IMR-90 (cell line): ENCODE results near the gene TRAPPC12. TPM values are rescaled to one million over a fixed set of nuclear protein-coding genes. Genes with fewer than 3 reads are reported as not detected.

Source experiments
- ATAC-seq: fragments of 200-7000 bp; cut with Tn5 transposase; 2 replicates; pipeline ENCODE4 v1.9.1; 2020; ENCODE audit warnings: low read depth, mild to moderate bottlenecking, moderate library complexity
- BruUV-seq: library from RNA; stranded (reverse); fragments of 400-500 nt; replicated peaks from 2 replicates; lab custom pipeline; 2021; lab: Mats Ljungman, UMichigan
- CTCF ChIA-PET: fragments of 300-600 bp; formaldehyde crosslinking; extraction: SDS; loops from one replicate; lab custom pipeline; 2021; ENCODE audit warnings: antibody characterized with exemption; lab: Yijun Ruan, JAX
- POLR2A ChIA-PET: fragments of 300-600 bp; sonication (Branson Sonifier 250); formaldehyde crosslinking; loops from one replicate; lab custom pipeline; 2022; ENCODE audit warnings: antibody characterized with exemption; ENCODE audit not compliant: unreplicated experiment; lab: Charles Lee
- DNase-seq: peaks from one replicate; pipeline ENCODE4 v3.0.0; 2013
- H2AFZ ChIP-seq: replicated peaks from 2 replicates; pipeline ENCODE3; 2013; ENCODE audit warnings: low read length, mild to moderate bottlenecking; ENCODE audit not compliant: poor library complexity
- H2AK5ac ChIP-seq: 2 replicates; pipeline ENCODE4 v1.6.1; 2013; ENCODE audit warnings: low read depth, low read length, inconsistent platforms
- H2AK9ac ChIP-seq: replicated peaks from 2 replicates; pipeline ENCODE3; 2013; ENCODE audit warnings: mild to moderate bottlenecking, low read depth, low read length, moderate library complexity; ENCODE audit not compliant: poor library complexity
- H2BK120ac ChIP-seq: 2 replicates; pipeline ENCODE4 v1.6.1; 2013; ENCODE audit warnings: low read depth, low read length, inconsistent platforms
- H2BK15ac ChIP-seq: 3 replicates; pipeline ENCODE4 v1.6.1; 2013; ENCODE audit warnings: low read depth, low read length, inconsistent platforms
- H2BK20ac ChIP-seq: 2 replicates; pipeline ENCODE4 v1.6.1; 2013; ENCODE audit warnings: low read depth, mild to moderate bottlenecking, inconsistent platforms, low read length, moderate library complexity
- H2BK5ac ChIP-seq: 2 replicates; pipeline ENCODE4 v1.6.1; 2013; ENCODE audit warnings: mild to moderate bottlenecking, low read depth, low read length, inconsistent platforms; ENCODE audit not compliant: poor library complexity, severe bottlenecking
- H3K14ac ChIP-seq: replicated peaks from 2 replicates; pipeline ENCODE4 v1.6.1; 2013; ENCODE audit warnings: low read depth, low read length, inconsistent platforms
- H3K18ac ChIP-seq: 2 replicates; pipeline ENCODE4 v1.6.1; 2013; ENCODE audit warnings: low read depth, low read length, control low read depth
- H3K23ac ChIP-seq: 2 replicates; pipeline ENCODE4 v1.6.1; 2013; ENCODE audit warnings: low read depth, low read length, inconsistent platforms
- H3K27ac ChIP-seq: 2 replicates; pipeline ENCODE4 v1.5.1; 2013; ENCODE audit warnings: mild to moderate bottlenecking, control low read depth, low read length; ENCODE audit not compliant: insufficient read depth
- H3K27me3 ChIP-seq: 2 replicates; pipeline ENCODE4 v1.6.1; 2013; ENCODE audit warnings: low read length; ENCODE audit not compliant: control insufficient read depth, insufficient read depth
- H3K36me3 ChIP-seq: 2 replicates; pipeline ENCODE4 v1.6.1; 2013; ENCODE audit warnings: low read length, mixed read lengths; ENCODE audit not compliant: control insufficient read depth, insufficient read depth
- H3K4ac ChIP-seq: 2 replicates; pipeline ENCODE4 v1.6.1; 2013; ENCODE audit warnings: low read depth, low read length, inconsistent platforms
- H3K4me1 ChIP-seq: 2 replicates; pipeline ENCODE4 v1.6.1; 2013; ENCODE audit warnings: low read length, mixed read lengths; ENCODE audit not compliant: control insufficient read depth, insufficient read depth
- H3K4me2 ChIP-seq: 2 replicates; pipeline ENCODE4 v1.6.1; 2013; ENCODE audit warnings: low read depth, mild to moderate bottlenecking, control low read depth, low read length, moderate library complexity
- H3K4me3 ChIP-seq: 2 replicates; pipeline ENCODE4 v1.5.1; 2013; ENCODE audit warnings: low read depth, mild to moderate bottlenecking, control low read depth, low read length, moderate library complexity; ENCODE audit not compliant: insufficient read depth
- H3K56ac ChIP-seq: 2 replicates; pipeline ENCODE4 v1.6.1; 2013; ENCODE audit warnings: low read length, inconsistent platforms; ENCODE audit not compliant: insufficient read depth; ENCODE audit errors: extremely low read depth
- H3K79me1 ChIP-seq, 2 experiments: 2 replicates each; pipeline ENCODE4 v1.6.1; 2013; ENCODE audit warnings: low read length in 2 of 2, inconsistent platforms in 1 of 2, low read depth in 1 of 2
- H3K9ac ChIP-seq: 2 replicates; pipeline ENCODE4 v1.6.1; 2013; ENCODE audit warnings: low read depth, low read length, control low read depth
- H3K9me1 ChIP-seq: 2 replicates; pipeline ENCODE4 v1.6.1; 2013; ENCODE audit warnings: low read length, inconsistent platforms; ENCODE audit not compliant: insufficient read depth
- H3K9me3 ChIP-seq: 2 replicates; pipeline ENCODE4 v1.6.1; 2013; ENCODE audit warnings: low read length; ENCODE audit not compliant: control insufficient read depth, insufficient read depth
- H4K20me1 ChIP-seq: 2 replicates; pipeline ENCODE4 v1.6.1; 2013; ENCODE audit warnings: low read length, inconsistent platforms; ENCODE audit not compliant: insufficient read depth
- H4K5ac ChIP-seq: 2 replicates; pipeline ENCODE4 v1.6.1; 2013; ENCODE audit warnings: mild to moderate bottlenecking, low read depth, low read length, control low read depth
- H4K8ac ChIP-seq, 2 experiments: 2 replicates each; pipeline ENCODE4 v1.6.1; 2013; ENCODE audit warnings: low read depth in 2 of 2, low read length in 2 of 2, control low read depth in 1 of 2, inconsistent platforms in 1 of 2
- H4K91ac ChIP-seq: 2 replicates; pipeline ENCODE4 v1.6.1; 2013; ENCODE audit warnings: low read depth, low read length, inconsistent platforms; ENCODE audit not compliant: insufficient read depth
- MAZ ChIP-seq: IDR thresholded peaks from 2 replicates; pipeline ENCODE4 v1.6.1; 2012; ENCODE audit warnings: low read depth, mild to moderate bottlenecking, low read length, improper control_type of control experiment, moderate library complexity, borderline replicate concordance
- RFX5 ChIP-seq: IDR thresholded peaks from 2 replicates; pipeline ENCODE4 v1.8.0; 2012; ENCODE audit warnings: low read depth, mild to moderate bottlenecking, low read length, moderate library complexity
- whole genome bisulfite sequencing, 2 experiments: methylation state at CpG; one replicate each; pipeline versions ENCODE4 v1.1.5 to v1.1.7; 2013; ENCODE audit warnings: missing lambda C conversion rate in 2 of 2; ENCODE audit not compliant: insufficient read length in 1 of 2; ENCODE audit errors: extremely low coverage in 2 of 2; 5-methylcytosine and 5-hydroxymethylcytosine counted together
- dilution Hi-C: fragments of 300-500 bp; cut with HindIII; formaldehyde crosslinking; loops from one replicate; pipeline ENCODE4 v1.14.3; 2018; ENCODE audit warnings: low sequenced_read_pairs; ENCODE audit not compliant: unreplicated experiment
- in situ Hi-C: fragments of 300-500 bp; cut with MboI; formaldehyde crosslinking; loops from 3 replicates; pipeline ENCODE4 v1.14.3; 2019; ENCODE audit warnings: low sequenced_read_pairs, inconsistent platforms, mixed read lengths
- intact Hi-C: fragments of 100-400 bp; cut with micrococcal nuclease; formaldehyde crosslinking; loops from 2 replicates; pipeline ENCODE4 v1.10.0; 2022
- polyA plus RNA-seq, 3 experiments: library from polyadenylated mRNA; depleted of rRNA; stranded (reverse); fragments of >200 nt; gene quantifications; 2 replicates each; pipeline ENCODE4 v1.2.3, GENCODE V29; 2012; ENCODE audit warnings: low replicate concordance in 1 of 3
- total RNA-seq: library from RNA; depleted of rRNA; stranded (reverse); fragments of >200 nt; gene quantifications from 2 replicates; pipeline ENCODE4 v1.2.3, GENCODE V29; 2012

TRAPPC12 gene
- total and polyA plus RNA-seq, 2 of the 4 experiments (the other 2 are of a cell fraction), result 25.8 to 69.9 TPM

GRCh38 chr2:3345621-3346020, 33.9 kb upstream of the TRAPPC12 start:
- no peak overlapping the region for H2BK20ac ChIP-seq
- H2BK120ac ChIP-seq, result no peak overlapping the region
- DNase-seq, result no peak
- no peak overlapping the region for H4K5ac ChIP-seq
- no peak overlapping the region for H3K14ac ChIP-seq
- peaks cover 13% of the 10 kb centered on the region; the same call in 1 of the 2 replicates for H3K9me1 ChIP-seq
- H3K9me3 ChIP-seq, result no peaks in the 10 kb centered on the region
- H3K23ac ChIP-seq, result no peak overlapping the region
- H3K36me3 ChIP-seq, result no peaks in the 10 kb centered on the region
- H3K4me1 ChIP-seq, result peaks cover 2% of the 10 kb centered on the region; the same call in 1 of the 2 replicates
- ATAC-seq, result no peak
- no peak overlapping the region for H3K4me2 ChIP-seq
- H2AK9ac ChIP-seq, result no peak overlapping the region
- no peak overlapping the region for H3K9ac ChIP-seq
- TF ChIP-seq MAZ, result no peak
- TF ChIP-seq RFX5, result no peak
- no peak overlapping the region for H2BK5ac ChIP-seq
- 100% methylated on average over 1 of the region's 7 CpGs; no CpG with 5 or more reads in 1 of the 2 experiments for WGBS, 2 experiments
- H3K4me3 ChIP-seq, result no peak overlapping the region
- dilution Hi-C loops (no loop called here), in situ Hi-C loops (no loop called here), intact Hi-C loops (no loop called here)
- no peak overlapping the region for H2AK5ac ChIP-seq
- no peak overlapping the region for H3K18ac ChIP-seq
- H3K4ac ChIP-seq, result no peak overlapping the region
- H4K91ac ChIP-seq, result no peak overlapping the region
- no peak overlapping the region for H2AFZ ChIP-seq
- H3K79me1 ChIP-seq, result peaks cover 0 to 13% of the 10 kb centered on the region in 2 experiments; a peak in 2 of 4 replicates
- ChIA-PET CTCF (no interaction called here), POLR2A (no interaction called here)
- H3K27me3 ChIP-seq, result no peaks in the 10 kb centered on the region
- no peak overlapping the region for H3K56ac ChIP-seq
- H4K8ac ChIP-seq, result no peak overlapping the region
- peaks cover 4% of the 10 kb centered on the region; the same call in 1 of the 2 replicates for H4K20me1 ChIP-seq
- no peak overlapping the region for H3K27ac ChIP-seq
- H2BK15ac ChIP-seq, result no peak overlapping the region
- BruUV-seq, result no TSS peak
